Natural killer cell (primary cell): Measurements from ENCODE around the gene LETM1. TPM values are rescaled to one million over a fixed set of nuclear protein-coding genes. Genes with fewer than 3 reads are reported as not detected.

Source experiments
- ATAC-seq, 3 donors: fragments of 150-1000 bp in 2 of 3; fragments of 200-7000 bp in 1 of 3; cut with Tn5 transposase; 1 replicate in 1 of 3; 2 replicates in 2 of 3; pipeline ENCODE4 v1.10.0; 2021; ENCODE audit warnings: mild to moderate bottlenecking in 2 of 3, moderate library complexity in 2 of 3
- DNase-seq, 2 donors: peaks; one replicate each; pipeline versions ENCODE4 v3.0.0 to v3.0.0-alpha.2; 2013 to 2021; ENCODE audit warnings: mixed read lengths in 1 of 2
- H3K27ac ChIP-seq: one replicate; pipeline ENCODE4 v1.5.1; 2013; ENCODE audit warnings: mild to moderate bottlenecking, low read length
- H3K27me3 ChIP-seq: one replicate; pipeline ENCODE4 v1.6.1; 2013; ENCODE audit warnings: low read length; ENCODE audit not compliant: control insufficient read depth, insufficient read depth
- H3K36me3 ChIP-seq: one replicate; pipeline ENCODE4 v1.6.1; 2013; ENCODE audit warnings: low read length; ENCODE audit not compliant: control insufficient read depth, insufficient read depth
- H3K4me1 ChIP-seq: one replicate; pipeline ENCODE4 v1.6.1; 2013; ENCODE audit warnings: low read length; ENCODE audit not compliant: control insufficient read depth, insufficient read depth
- H3K4me3 ChIP-seq: one replicate; pipeline ENCODE4 v1.5.1; 2013; ENCODE audit warnings: low read length
- H3K9me3 ChIP-seq: one replicate; pipeline ENCODE4 v1.6.1; 2013; ENCODE audit warnings: low read length; ENCODE audit not compliant: control insufficient read depth, insufficient read depth
- H3K27ac Mint-ChIP-seq, 2 donors: one replicate each; pipeline ENCODE4 v1.8.0; 2022; ENCODE audit warnings: mild to moderate bottlenecking in 2 of 2, mixed read lengths in 2 of 2, moderate library complexity in 1 of 2
- H3K27me3 Mint-ChIP-seq, 2 donors: one replicate each; pipeline ENCODE4 v1.8.0; 2022; ENCODE audit warnings: low read depth in 2 of 2, mixed read lengths in 2 of 2
- H3K36me3 Mint-ChIP-seq: one replicate; pipeline ENCODE4 v1.8.0; 2022; ENCODE audit warnings: mixed read lengths
- H3K4me1 Mint-ChIP-seq, 2 donors: one replicate each; pipeline ENCODE4 v1.8.0; 2022; ENCODE audit warnings: mixed read lengths in 2 of 2
- H3K4me3 Mint-ChIP-seq: one replicate; pipeline ENCODE4 v1.8.0; 2022; ENCODE audit warnings: mild to moderate bottlenecking, moderate library complexity, mixed read lengths
- H3K9me3 Mint-ChIP-seq, 2 donors: one replicate each; pipeline ENCODE4 v1.8.0; 2022; ENCODE audit warnings: mixed read lengths in 2 of 2
- WGBS: methylation state at CpG from one replicate; pipeline ENCODE4 v1.1.7; 2013; ENCODE audit warnings: missing lambda C conversion rate; ENCODE audit not compliant: insufficient coverage; 5-methylcytosine and 5-hydroxymethylcytosine counted together
- intact Hi-C: fragments of 100-400 bp; cut with micrococcal nuclease; formaldehyde crosslinking; loops from one replicate; pipeline ENCODE4 v1.14.2; 2022
- total RNA-seq, 4 donors: library from RNA; stranded (reverse); fragments of 120-200 nt in 1 of 4; gene quantifications; one replicate each; pipeline versions ENCODE4 v1.2.3 to v1.2.4, GENCODE V29; 2013 to 2022
- TF ChIP-seq, protein P1 (sequence below): fragments of 200-600 bp; IDR thresholded peaks from one replicate; pipeline ENCODE4 v1.8.0; 2022; ENCODE audit warnings: antibody characterized with exemption

The LETM1 gene
- total RNA-seq, 3 donors from 2014 or later (not counting 1 experiment from before 2014, with no cell fraction given), result 40.4 to 56.5 (median 55.7) TPM

DNA sequence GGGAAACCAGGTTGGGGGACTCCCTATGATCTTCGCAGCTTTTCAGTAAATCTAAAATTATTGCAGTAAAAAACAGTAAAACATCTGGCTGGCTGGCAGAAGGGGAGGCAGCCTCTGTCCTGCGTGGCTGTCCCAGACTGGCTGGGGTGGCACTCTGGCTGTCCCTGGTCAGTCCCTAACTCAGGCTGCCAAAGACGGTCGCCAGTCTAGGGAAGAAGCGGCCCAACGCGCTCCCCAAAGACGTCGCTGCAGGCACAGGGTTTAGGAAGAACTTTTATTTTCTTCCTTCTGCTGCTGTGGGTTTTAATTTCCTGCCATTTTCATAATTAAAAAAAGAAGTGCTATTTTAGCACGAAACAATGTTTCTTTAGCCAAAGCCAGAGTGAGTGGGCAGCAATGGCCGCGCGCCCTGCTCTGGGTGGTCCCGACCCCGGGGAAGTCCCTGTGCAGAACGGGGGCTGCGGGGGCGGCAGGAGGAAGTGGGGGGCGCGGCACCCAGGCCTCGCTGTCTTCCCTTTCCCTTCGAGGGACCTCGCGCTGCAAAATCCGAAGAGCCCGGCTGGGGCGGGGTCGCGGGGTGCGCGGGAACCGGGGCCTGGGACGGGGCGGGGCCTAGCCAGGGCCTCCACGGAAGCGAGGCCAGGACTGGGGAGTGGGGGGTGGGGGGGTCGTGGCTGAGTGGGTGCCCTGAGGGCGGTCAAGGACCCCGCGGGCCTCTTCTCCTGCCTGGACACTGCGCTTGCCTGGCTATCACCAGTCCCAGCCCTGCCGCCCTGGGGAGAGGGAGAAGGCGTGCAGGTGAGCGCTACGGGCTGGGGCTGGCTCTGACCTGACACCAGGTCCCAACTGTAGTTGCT, 6.3 kb upstream of the LETM1 start:
- H3K27ac ChIP-seq, result no peak overlapping the region
- no peaks in the 10 kb centered on the region for H3K9me3 Mint-ChIP-seq
- intact Hi-C loops, result no loop called here

DNA sequence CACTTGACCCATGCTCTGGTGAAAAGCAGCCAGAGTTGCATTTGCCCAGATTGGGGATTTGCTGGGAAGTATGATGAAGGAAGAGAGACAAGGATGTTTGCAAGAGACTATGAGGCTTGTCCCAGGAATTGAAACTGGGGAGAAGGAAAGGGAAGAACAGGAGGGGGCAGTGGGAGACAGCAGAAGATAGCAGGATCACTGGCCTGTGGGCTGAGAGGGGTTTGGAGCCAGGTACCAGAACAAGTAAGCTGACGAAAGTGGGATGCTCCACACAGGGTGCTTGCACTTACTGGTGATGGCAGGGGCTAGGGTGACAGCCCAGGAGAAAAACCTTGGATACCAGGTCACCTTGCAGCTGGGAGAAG, 3.4 kb upstream of the LETM1 start:
- DNase-seq, result no peak
- Histone ChIP-seq H3K4me3 (no peak overlapping the region), H3K4me1 (peaks cover 41% of the 10 kb centered on the region), H3K27ac (no peak overlapping the region), H3K36me3 (no peaks in the 10 kb centered on the region), H3K9me3 (no peaks in the 10 kb centered on the region), H3K27me3 (no peaks in the 10 kb centered on the region)
- H3K9me3 Mint-ChIP-seq, result no peaks in the 10 kb centered on the region
- 94% methylated on average over 1 of the region's 1 CpG for WGBS
- no peaks in the 10 kb centered on the region for H3K36me3 Mint-ChIP-seq
- ATAC-seq, result no peak
- no peaks in the 10 kb centered on the region for H3K27me3 Mint-ChIP-seq
- TF ChIP-seq, protein P1, sequence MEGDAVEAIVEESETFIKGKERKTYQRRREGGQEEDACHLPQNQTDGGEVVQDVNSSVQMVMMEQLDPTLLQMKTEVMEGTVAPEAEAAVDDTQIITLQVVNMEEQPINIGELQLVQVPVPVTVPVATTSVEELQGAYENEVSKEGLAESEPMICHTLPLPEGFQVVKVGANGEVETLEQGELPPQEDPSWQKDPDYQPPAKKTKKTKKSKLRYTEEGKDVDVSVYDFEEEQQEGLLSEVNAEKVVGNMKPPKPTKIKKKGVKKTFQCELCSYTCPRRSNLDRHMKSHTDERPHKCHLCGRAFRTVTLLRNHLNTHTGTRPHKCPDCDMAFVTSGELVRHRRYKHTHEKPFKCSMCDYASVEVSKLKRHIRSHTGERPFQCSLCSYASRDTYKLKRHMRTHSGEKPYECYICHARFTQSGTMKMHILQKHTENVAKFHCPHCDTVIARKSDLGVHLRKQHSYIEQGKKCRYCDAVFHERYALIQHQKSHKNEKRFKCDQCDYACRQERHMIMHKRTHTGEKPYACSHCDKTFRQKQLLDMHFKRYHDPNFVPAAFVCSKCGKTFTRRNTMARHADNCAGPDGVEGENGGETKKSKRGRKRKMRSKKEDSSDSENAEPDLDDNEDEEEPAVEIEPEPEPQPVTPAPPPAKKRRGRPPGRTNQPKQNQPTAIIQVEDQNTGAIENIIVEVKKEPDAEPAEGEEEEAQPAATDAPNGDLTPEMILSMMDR, result no peak
- no peak overlapping the region for H3K4me3 Mint-ChIP-seq
- H3K4me1 Mint-ChIP-seq, result peaks cover 23 to 34% of the 10 kb centered on the region in 2 donors
- no peak overlapping the region for H3K27ac Mint-ChIP-seq
- intact Hi-C loops, result loop anchor here (5.0 kb wide), 1 partner anchor 137 kb away; the partner anchor contains the start of genes TACC3 and TMEM129

More for the DNA sequence above, 6.3 kb upstream of the LETM1 start:
- DNase-seq (peak in 1 of 2 donors; percentile 46), ATAC-seq (peak in 2 of 3 donors; percentile 50 to 57)
- H3K36me3 ChIP-seq, result no peaks in the 10 kb centered on the region
- peaks cover 15 to 19% of the 10 kb centered on the region in 2 donors for H3K4me1 Mint-ChIP-seq
- H3K27me3 ChIP-seq, result no peaks in the 10 kb centered on the region
- H3K27ac Mint-ChIP-seq, result peak overlapping the region; percentile 51 to 65
- TF ChIP-seq, protein P1, result no peak
- H3K4me3 Mint-ChIP-seq, result peak overlapping the region; percentile 85
- no peaks in the 10 kb centered on the region for H3K9me3 ChIP-seq
- peaks cover 26% of the 10 kb centered on the region for H3K4me1 ChIP-seq
- 13% methylated on average over 45 of the region's 45 CpGs for WGBS
- no peaks in the 10 kb centered on the region for H3K27me3 Mint-ChIP-seq
- H3K4me3 ChIP-seq, result peak overlapping the region; percentile 22
- no peaks in the 10 kb centered on the region for H3K36me3 Mint-ChIP-seq

DNA sequence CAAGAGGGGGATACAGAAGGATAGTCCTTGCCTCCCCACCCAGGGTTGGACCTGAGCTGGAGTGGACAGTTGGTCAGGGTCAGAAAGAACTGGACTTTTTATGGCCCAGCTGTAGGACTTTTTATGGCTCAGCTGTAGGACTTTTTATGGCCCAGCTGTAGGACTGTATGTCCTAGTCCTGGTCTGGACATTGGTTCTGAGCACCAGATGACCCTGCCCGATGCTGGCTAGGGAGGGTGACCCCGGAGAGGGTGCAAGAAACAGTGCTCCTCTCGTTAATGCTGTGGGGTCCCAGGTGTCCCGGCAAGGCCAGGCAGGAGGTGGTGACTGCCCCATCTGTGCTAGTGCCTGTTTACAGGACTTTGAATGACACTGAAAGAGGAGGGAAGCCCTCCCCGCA, 2.0 kb upstream of the LETM1 start:
- ATAC-seq (no peak), DNase-seq (no peak)
- Mint-ChIP-seq H3K36me3 (no peaks in the 10 kb centered on the region), H3K9me3 (no peaks in the 10 kb centered on the region), H3K27ac (no peak overlapping the region), H3K4me1 (peaks cover 23 to 36% of the 10 kb centered on the region in 2 donors), H3K27me3 (no peaks in the 10 kb centered on the region), H3K4me3 (no peak overlapping the region)
- Histone ChIP-seq H3K4me3 (no peak overlapping the region), H3K27ac (no peak overlapping the region), H3K9me3 (no peaks in the 10 kb centered on the region), H3K4me1 (peaks cover 33% of the 10 kb centered on the region), H3K36me3 (no peaks in the 10 kb centered on the region), H3K27me3 (no peaks in the 10 kb centered on the region)
- 97% methylated on average over 5 of the region's 5 CpGs for WGBS
- TF ChIP-seq, protein P1, result no peak
- intact Hi-C loops, result loop anchor here (2.0 to 5.0 kb wide), 2 partner anchors 13 to 136 kb away; partner anchors contain the start of genes NSD2, TACC3 and TMEM129
